ENCODE results near the gene ZCCHC2.
A peak's percentile ranks its signal among the peaks of the same experiment; 100 is the strongest.

Gene ZCCHC2

GRCh38 chr18:62525608-62526007 is 2.8 kb downstream of the ZCCHC2 start:
- no peak overlapping the region for H2BK5ac ChIP-seq (ENCODE audit: low read depth, low read length, poor library complexity)
- whole genome bisulfite sequencing (ENCODE audit: extremely low coverage, insufficient coverage, insufficient read length), result no CpG with 5 or more reads among the region's 9 CpGs
- no peak overlapping the region for H4K12ac ChIP-seq (ENCODE audit: low read depth, low read length)

DNA sequence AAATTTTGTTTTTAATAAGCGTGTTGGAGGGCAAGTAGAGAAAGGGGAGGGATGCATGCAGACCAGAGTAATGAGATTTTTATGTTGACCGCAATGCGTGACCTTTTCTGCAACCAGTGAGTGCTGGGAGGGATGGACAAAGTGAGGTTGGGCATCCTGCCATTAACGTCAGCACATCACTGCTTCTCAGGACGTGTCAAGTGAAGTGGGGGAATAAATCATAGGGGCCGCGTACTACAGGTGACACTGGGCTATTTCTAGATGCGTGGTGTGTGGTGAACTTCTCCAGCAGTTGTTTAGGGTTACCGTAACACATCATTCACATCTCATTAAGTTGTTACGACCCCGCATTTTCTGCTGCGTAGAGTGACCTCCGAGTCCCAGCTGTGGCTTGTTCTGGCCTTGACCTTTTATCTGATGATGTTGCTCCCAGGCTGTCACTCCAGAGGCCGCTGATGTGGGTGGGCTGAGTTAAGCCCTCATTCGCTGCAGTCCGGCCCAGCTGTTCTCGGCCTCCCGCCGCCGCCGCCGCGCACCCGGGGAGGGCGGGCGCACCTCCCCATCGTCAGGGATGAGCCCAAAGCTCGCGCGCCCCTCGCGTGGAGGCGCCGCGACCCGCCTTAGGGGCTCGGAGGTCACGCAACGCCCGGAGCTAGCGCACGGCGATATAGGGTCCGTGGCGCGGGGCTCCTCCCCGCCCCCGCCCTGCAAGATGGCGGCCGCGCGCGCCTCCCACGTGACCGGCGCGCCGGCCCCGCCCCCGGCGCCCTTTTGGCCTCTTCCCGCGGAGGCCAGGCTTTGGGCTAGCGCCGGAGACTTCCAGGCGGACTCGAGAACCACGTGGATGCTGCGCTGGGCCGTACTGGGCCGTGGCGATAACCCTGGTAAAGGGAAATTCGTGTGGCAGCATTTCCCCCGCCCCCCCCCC is 3.5 kb downstream of the ZCCHC2 start:
- Histone ChIP-seq H2AFZ (ENCODE audit: insufficient read depth, low read length, poor library complexity) (peak overlapping the region; percentile 80), H2BK12ac (ENCODE audit: low read length) (no peak overlapping the region), H4K91ac (ENCODE audit: low read depth, low read length) (peak overlapping the region; percentile 73), H3K18ac (ENCODE audit: low read length) (peak overlapping the region; percentile 97), H2BK120ac (ENCODE audit: insufficient read depth, low read length, poor library complexity) (peak overlapping the region; percentile 85), H3K14ac (ENCODE audit: low read length) (peak overlapping the region; percentile 89), H3K4ac (ENCODE audit: low read depth, low read length) (peak overlapping the region; percentile 66), H3K9ac (ENCODE audit: low read length) (peak overlapping the region; percentile 80), H3K4me2 (ENCODE audit: low read length) (peak overlapping the region; percentile 60), H3K27ac (ENCODE audit: low read depth, low read length) (peak overlapping the region; percentile 79), H3K23ac (ENCODE audit: low read length) (no peak overlapping the region), H4K8ac (ENCODE audit: low read depth, low read length) (peak overlapping the region; percentile 93), H3K9me3 (ENCODE audit: insufficient read depth, low read depth, low read length) (peaks cover 2% of the 10 kb centered on the region), H3K27me3 (ENCODE audit: insufficient read depth, low read length) (no peaks in the 10 kb centered on the region), H3K4me3 (ENCODE audit: low read depth, low read length) (peak overlapping the region; percentile 96), H4K12ac (ENCODE audit: low read depth, low read length) (peak overlapping the region; percentile 95), H3K79me1 (ENCODE audit: low read length) (peaks cover 18% of the 10 kb centered on the region), H3K36me3 (ENCODE audit: control insufficient read depth in 1 of 2, insufficient read depth in 2 of 2, low read length in 2 of 2) (no peaks in the 10 kb centered on the region), H2AK5ac (ENCODE audit: low read length) (no peak overlapping the region), H3K79me2 (ENCODE audit: control insufficient read depth, insufficient read depth, low read length, poor library complexity) (peaks cover 21% of the 10 kb centered on the region), H2BK5ac (ENCODE audit: low read depth, low read length, poor library complexity) (peak overlapping the region; percentile 83), H3K4me1 (ENCODE audit: control insufficient read depth in 1 of 2, insufficient read depth in 2 of 2, low read length in 2 of 2) (peaks cover 3 to 4% of the 10 kb centered on the region in 2 experiments)
- no CpG with 5 or more reads among the region's 74 CpGs for WGBS (ENCODE audit: extremely low coverage, insufficient coverage, insufficient read length)
- DNase-seq, result peak; percentile 84 to 93

More at GRCh38 chr18:62525608-62526007, 2.8 kb downstream of the ZCCHC2 start:
- Histone ChIP-seq H3K27ac (ENCODE audit: low read depth, low read length) (no peak overlapping the region), H3K4me2 (ENCODE audit: low read length) (peak overlapping the region; percentile 89), H3K23ac (ENCODE audit: low read length) (no peak overlapping the region), H3K79me2 (ENCODE audit: control insufficient read depth, insufficient read depth, low read length, poor library complexity) (peaks cover 21% of the 10 kb centered on the region), H3K27me3 (ENCODE audit: insufficient read depth, low read length) (no peaks in the 10 kb centered on the region), H3K36me3 (ENCODE audit: control insufficient read depth in 1 of 2, insufficient read depth in 2 of 2, low read length in 2 of 2) (no peaks in the 10 kb centered on the region), H4K8ac (ENCODE audit: low read depth, low read length) (no peak overlapping the region), H3K9me3 (ENCODE audit: insufficient read depth, low read depth, low read length) (peaks cover 2% of the 10 kb centered on the region), H2AK5ac (ENCODE audit: low read length) (no peak overlapping the region), H2BK120ac (ENCODE audit: insufficient read depth, low read length, poor library complexity) (no peak overlapping the region), H2AFZ (ENCODE audit: insufficient read depth, low read length, poor library complexity) (no peak overlapping the region), H3K4me3 (ENCODE audit: low read depth, low read length) (no peak overlapping the region), H4K91ac (ENCODE audit: low read depth, low read length) (no peak overlapping the region), H3K79me1 (ENCODE audit: low read length) (peaks cover 18% of the 10 kb centered on the region), H3K9ac (ENCODE audit: low read length) (no peak overlapping the region), H3K4ac (ENCODE audit: low read depth, low read length) (peak overlapping the region; percentile 52), H3K14ac (ENCODE audit: low read length) (no peak overlapping the region), H3K18ac (ENCODE audit: low read length) (no peak overlapping the region), H2BK12ac (ENCODE audit: low read length) (no peak overlapping the region), H3K4me1 (ENCODE audit: control insufficient read depth in 1 of 2, insufficient read depth in 2 of 2, low read length in 2 of 2) (peaks cover 3 to 4% of the 10 kb centered on the region in 2 experiments)
- no peak for DNase-seq

DNA sequence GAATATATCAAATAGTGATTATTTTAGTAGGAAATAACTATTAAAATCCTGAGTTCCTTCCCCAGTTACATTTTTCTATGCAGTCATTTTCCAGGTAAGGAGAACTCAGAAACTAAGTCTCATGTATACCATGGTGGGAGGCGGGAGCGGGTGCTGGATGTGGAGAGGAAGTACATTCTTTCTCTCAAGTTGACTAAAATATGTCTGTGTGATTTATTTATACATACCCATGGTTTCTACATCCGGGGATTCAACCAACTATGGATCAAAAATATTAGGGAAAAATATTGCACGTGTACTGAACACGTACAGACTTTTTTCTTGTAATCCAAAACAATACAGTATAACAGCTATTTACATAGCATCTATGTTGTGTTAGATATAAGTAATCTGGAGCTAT is 6.8 kb downstream of the ZCCHC2 start:
- H2BK5ac ChIP-seq (ENCODE audit: low read depth, low read length, poor library complexity), result no peak overlapping the region
- no peak overlapping the region for H3K27ac ChIP-seq (ENCODE audit: low read depth, low read length)
- no peak overlapping the region for H3K18ac ChIP-seq (ENCODE audit: low read length)
- DNase-seq, result no peak
- H3K4ac ChIP-seq (ENCODE audit: low read depth, low read length), result no peak overlapping the region
- H2BK12ac ChIP-seq (ENCODE audit: low read length), result no peak overlapping the region
- no peaks in the 10 kb centered on the region for H3K9me3 ChIP-seq (ENCODE audit: insufficient read depth, low read depth, low read length)
- no peak overlapping the region for H3K23ac ChIP-seq (ENCODE audit: low read length)
- H4K91ac ChIP-seq (ENCODE audit: low read depth, low read length), result no peak overlapping the region
- H3K4me3 ChIP-seq (ENCODE audit: low read depth, low read length), result no peak overlapping the region
- H3K4me2 ChIP-seq (ENCODE audit: low read length), result no peak overlapping the region
- no peak overlapping the region for H2AFZ ChIP-seq (ENCODE audit: insufficient read depth, low read length, poor library complexity)
- no peaks in the 10 kb centered on the region for H3K27me3 ChIP-seq (ENCODE audit: insufficient read depth, low read length)
- no CpG with 5 or more reads among the region's 5 CpGs for WGBS (ENCODE audit: extremely low coverage, insufficient coverage, insufficient read length)
- H3K79me1 ChIP-seq (ENCODE audit: low read length), result peaks cover 3% of the 10 kb centered on the region
- peaks cover 3 to 4% of the 10 kb centered on the region in 2 experiments for H3K4me1 ChIP-seq (ENCODE audit: control insufficient read depth in 1 of 2, insufficient read depth in 2 of 2, low read length in 2 of 2)
- no peak overlapping the region for H3K14ac ChIP-seq (ENCODE audit: low read length)
- H3K36me3 ChIP-seq (ENCODE audit: control insufficient read depth in 1 of 2, insufficient read depth in 2 of 2, low read length in 2 of 2), result no peaks in the 10 kb centered on the region
- no peak overlapping the region for H4K12ac ChIP-seq (ENCODE audit: low read depth, low read length)
- peaks cover 6% of the 10 kb centered on the region for H3K79me2 ChIP-seq (ENCODE audit: control insufficient read depth, insufficient read depth, low read length, poor library complexity)
- no peak overlapping the region for H2AK5ac ChIP-seq (ENCODE audit: low read length)
- no peak overlapping the region for H2BK120ac ChIP-seq (ENCODE audit: insufficient read depth, low read length, poor library complexity)
- no peak overlapping the region for H3K9ac ChIP-seq (ENCODE audit: low read length)
- no peak overlapping the region for H4K8ac ChIP-seq (ENCODE audit: low read depth, low read length)

GRCh38 chr18:62531078-62531477 is 8.3 kb downstream of the ZCCHC2 start:
- no peak overlapping the region for H2AK5ac ChIP-seq (ENCODE audit: low read length)
- no peak overlapping the region for H3K14ac ChIP-seq (ENCODE audit: low read length)
- H3K27ac ChIP-seq (ENCODE audit: low read depth, low read length), result no peak overlapping the region
- no peak overlapping the region for H3K18ac ChIP-seq (ENCODE audit: low read length)
- no CpG with 5 or more reads among the region's 4 CpGs for WGBS (ENCODE audit: extremely low coverage, insufficient coverage, insufficient read length)
- peaks cover 5% of the 10 kb centered on the region for H3K79me2 ChIP-seq (ENCODE audit: control insufficient read depth, insufficient read depth, low read length, poor library complexity)
- no peak overlapping the region for H3K4ac ChIP-seq (ENCODE audit: low read depth, low read length)
- no peak overlapping the region for H3K23ac ChIP-seq (ENCODE audit: low read length)
- no peak overlapping the region for H4K12ac ChIP-seq (ENCODE audit: low read depth, low read length)
- DNase-seq, result no peak
- no peak overlapping the region for H4K91ac ChIP-seq (ENCODE audit: low read depth, low read length)
- H3K9me3 ChIP-seq (ENCODE audit: insufficient read depth, low read depth, low read length), result no peaks in the 10 kb centered on the region
- no peaks in the 10 kb centered on the region for H3K27me3 ChIP-seq (ENCODE audit: insufficient read depth, low read length)
- no peak overlapping the region for H3K9ac ChIP-seq (ENCODE audit: low read length)
- H2BK12ac ChIP-seq (ENCODE audit: low read length), result no peak overlapping the region
- H3K36me3 ChIP-seq (ENCODE audit: control insufficient read depth in 1 of 2, insufficient read depth in 2 of 2, low read length in 2 of 2), result no peaks in the 10 kb centered on the region
- no peak overlapping the region for H2BK5ac ChIP-seq (ENCODE audit: low read depth, low read length, poor library complexity)
- no peak overlapping the region for H2AFZ ChIP-seq (ENCODE audit: insufficient read depth, low read length, poor library complexity)
- peaks cover 3% of the 10 kb centered on the region for H3K79me1 ChIP-seq (ENCODE audit: low read length)
- no peak overlapping the region for H3K4me2 ChIP-seq (ENCODE audit: low read length)
- no peak overlapping the region for H2BK120ac ChIP-seq (ENCODE audit: insufficient read depth, low read length, poor library complexity)
- H3K4me1 ChIP-seq (ENCODE audit: control insufficient read depth in 1 of 2, insufficient read depth in 2 of 2, low read length in 2 of 2), result peaks cover 1 to 2% of the 10 kb centered on the region in 2 experiments
- no peak overlapping the region for H4K8ac ChIP-seq (ENCODE audit: low read depth, low read length)
- H3K4me3 ChIP-seq (ENCODE audit: low read depth, low read length), result no peak overlapping the region

Measured in trophoblast cell (in vitro differentiated cells and primary cell).